ENCODE results near the gene ANGPTL1. TPM values are rescaled to one million over a fixed set of nuclear protein-coding genes. Genes with fewer than 3 reads are reported as not detected.
A peak's percentile ranks its signal among the peaks of the same experiment; 100 is the strongest.

The ANGPTL1 gene
- total and polyA plus RNA-seq, 4 donors = 0.93 to 11.2 (median 4.1) TPM

DNA sequence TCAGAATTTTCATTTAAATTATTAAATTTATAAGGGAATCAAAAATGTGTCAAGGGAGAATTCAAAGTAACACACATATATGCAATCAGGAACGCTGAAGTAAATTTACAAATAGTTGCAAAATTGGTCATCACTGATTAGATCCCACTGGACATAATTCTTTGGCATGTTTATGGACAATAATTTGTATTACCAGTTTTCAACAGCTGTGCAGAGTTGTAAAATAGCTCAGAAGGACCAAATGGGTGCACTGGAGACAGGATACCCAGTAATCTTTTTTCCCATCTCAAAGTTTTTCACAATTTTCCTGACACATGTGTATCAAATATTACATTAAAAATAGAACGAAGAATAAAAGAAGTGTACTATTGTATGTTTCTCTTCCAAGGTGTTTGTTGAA lies 4.1 kb upstream of the ANGPTL1 start (continued):
- no peak for TF ChIP-seq RAD21 (IDR thresholded peaks at IDR 0.05)
- no peak for TF ChIP-seq YY1 (IDR thresholded peaks at IDR 0.05)
- no peak for TF ChIP-seq FOXA2 (IDR thresholded peaks at IDR 0.05)
- TF ChIP-seq, protein P1, sequence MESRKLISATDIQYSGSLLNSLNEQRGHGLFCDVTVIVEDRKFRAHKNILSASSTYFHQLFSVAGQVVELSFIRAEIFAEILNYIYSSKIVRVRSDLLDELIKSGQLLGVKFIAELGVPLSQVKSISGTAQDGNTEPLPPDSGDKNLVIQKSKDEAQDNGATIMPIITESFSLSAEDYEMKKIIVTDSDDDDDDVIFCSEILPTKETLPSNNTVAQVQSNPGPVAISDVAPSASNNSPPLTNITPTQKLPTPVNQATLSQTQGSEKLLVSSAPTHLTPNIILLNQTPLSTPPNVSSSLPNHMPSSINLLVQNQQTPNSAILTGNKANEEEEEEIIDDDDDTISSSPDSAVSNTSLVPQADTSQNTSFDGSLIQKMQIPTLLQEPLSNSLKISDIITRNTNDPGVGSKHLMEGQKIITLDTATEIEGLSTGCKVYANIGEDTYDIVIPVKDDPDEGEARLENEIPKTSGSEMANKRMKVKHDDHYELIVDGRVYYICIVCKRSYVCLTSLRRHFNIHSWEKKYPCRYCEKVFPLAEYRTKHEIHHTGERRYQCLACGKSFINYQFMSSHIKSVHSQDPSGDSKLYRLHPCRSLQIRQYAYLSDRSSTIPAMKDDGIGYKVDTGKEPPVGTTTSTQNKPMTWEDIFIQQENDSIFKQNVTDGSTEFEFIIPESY (IDR thresholded peaks at IDR 0.05) = no peak

DNA sequence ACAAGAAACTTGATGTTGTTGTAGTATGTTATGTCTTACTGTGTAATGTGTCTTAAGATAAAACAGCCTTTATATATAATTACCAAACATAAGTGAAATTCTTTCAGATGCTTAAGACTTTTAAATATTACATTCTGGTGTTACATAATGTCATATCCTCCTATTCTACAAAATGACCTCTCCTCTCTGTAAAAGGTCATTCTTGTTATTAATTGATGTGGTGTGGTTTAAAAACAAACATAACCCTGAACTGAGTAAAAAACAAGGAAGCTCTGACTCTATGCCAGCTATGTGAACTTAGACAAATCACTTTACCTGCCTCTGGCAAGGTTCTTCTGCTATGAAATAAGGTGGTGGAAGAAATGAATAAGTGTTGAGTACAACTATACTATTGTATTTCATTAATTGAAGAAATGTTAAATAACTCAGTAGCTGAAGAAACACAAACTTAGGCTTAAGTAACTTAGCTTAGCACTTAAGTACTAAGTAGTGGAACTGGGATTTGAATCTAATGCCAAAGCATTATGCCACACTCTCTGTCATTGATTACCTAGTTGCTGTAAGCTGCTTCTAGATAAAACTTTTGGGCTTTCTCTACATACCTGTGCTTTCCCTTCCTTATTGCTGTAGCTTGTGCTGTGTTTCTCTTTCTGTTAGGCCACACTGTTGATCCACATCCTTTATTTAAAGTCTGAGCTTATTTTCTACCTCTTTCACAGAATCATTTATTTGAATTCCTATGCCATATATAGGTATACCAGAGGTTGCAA lies 859 bp upstream of the ANGPTL1 start:
- no peaks in the 10 kb centered on the region for H3K36me3 ChIP-seq (ENCODE audit: control insufficient read depth in 4 of 4, insufficient read depth in 3 of 4, low read depth in 1 of 4, low read length in 3 of 4)
- peak overlapping the region; percentile 38 to 82 for H3K9ac ChIP-seq (ENCODE audit: low read depth in 1 of 2, low read length in 2 of 2)
- no peaks in the 10 kb centered on the region for H3K27me3 ChIP-seq (ENCODE audit: control insufficient read depth in 4 of 4, insufficient read depth in 4 of 4, low read length in 3 of 4)
- H3K9me3 ChIP-seq (ENCODE audit: control insufficient read depth in 4 of 4, low read length in 3 of 4) = no peaks in the 10 kb centered on the region
- peak overlapping the region in 1 of 3 donors; percentile 25 for H3K4me3 ChIP-seq (ENCODE audit: low read depth in 1 of 3, low read length in 3 of 3)
- DNase-seq (ENCODE audit: low spot score) = no peak
- TF ChIP-seq SP1 (IDR thresholded peaks at IDR 0.05) = peak; percentile 37
- TF ChIP-seq RXRA (IDR thresholded peaks at IDR 0.05) = peak; percentile 64 to 74
- no peak for TF ChIP-seq FOXA1 (IDR thresholded peaks at IDR 0.05)
- TF ChIP-seq, protein P2, sequence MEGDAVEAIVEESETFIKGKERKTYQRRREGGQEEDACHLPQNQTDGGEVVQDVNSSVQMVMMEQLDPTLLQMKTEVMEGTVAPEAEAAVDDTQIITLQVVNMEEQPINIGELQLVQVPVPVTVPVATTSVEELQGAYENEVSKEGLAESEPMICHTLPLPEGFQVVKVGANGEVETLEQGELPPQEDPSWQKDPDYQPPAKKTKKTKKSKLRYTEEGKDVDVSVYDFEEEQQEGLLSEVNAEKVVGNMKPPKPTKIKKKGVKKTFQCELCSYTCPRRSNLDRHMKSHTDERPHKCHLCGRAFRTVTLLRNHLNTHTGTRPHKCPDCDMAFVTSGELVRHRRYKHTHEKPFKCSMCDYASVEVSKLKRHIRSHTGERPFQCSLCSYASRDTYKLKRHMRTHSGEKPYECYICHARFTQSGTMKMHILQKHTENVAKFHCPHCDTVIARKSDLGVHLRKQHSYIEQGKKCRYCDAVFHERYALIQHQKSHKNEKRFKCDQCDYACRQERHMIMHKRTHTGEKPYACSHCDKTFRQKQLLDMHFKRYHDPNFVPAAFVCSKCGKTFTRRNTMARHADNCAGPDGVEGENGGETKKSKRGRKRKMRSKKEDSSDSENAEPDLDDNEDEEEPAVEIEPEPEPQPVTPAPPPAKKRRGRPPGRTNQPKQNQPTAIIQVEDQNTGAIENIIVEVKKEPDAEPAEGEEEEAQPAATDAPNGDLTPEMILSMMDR (IDR thresholded peaks at IDR 0.05; ENCODE audit: low read depth, low read length, missing input control) = no peak
- TF ChIP-seq EGR1 (IDR thresholded peaks at IDR 0.05; ENCODE audit: low read depth in 2 of 2) = no peak
- TF ChIP-seq GABPA (IDR thresholded peaks at IDR 0.05 in 1 of 2, conservative IDR thresholded peaks at IDR 0.05 in 1 of 2) = no peak
- no peak for TF ChIP-seq YY1 (IDR thresholded peaks at IDR 0.05)
- peak in 1 of 2 donors; percentile 5 for TF ChIP-seq JUND (IDR thresholded peaks at IDR 0.05)
- no peak for TF ChIP-seq HNF4G (IDR thresholded peaks at IDR 0.05)
- TF ChIP-seq TAF1 (conservative IDR thresholded peaks at IDR 0.05) = no peak
- peak in 1 of 2 donors; percentile 19 for TF ChIP-seq RAD21 (IDR thresholded peaks at IDR 0.05)
- TF ChIP-seq HNF4A (conservative IDR thresholded peaks at IDR 0.05) = peak; percentile 37 to 42
- TF ChIP-seq, protein P3, sequence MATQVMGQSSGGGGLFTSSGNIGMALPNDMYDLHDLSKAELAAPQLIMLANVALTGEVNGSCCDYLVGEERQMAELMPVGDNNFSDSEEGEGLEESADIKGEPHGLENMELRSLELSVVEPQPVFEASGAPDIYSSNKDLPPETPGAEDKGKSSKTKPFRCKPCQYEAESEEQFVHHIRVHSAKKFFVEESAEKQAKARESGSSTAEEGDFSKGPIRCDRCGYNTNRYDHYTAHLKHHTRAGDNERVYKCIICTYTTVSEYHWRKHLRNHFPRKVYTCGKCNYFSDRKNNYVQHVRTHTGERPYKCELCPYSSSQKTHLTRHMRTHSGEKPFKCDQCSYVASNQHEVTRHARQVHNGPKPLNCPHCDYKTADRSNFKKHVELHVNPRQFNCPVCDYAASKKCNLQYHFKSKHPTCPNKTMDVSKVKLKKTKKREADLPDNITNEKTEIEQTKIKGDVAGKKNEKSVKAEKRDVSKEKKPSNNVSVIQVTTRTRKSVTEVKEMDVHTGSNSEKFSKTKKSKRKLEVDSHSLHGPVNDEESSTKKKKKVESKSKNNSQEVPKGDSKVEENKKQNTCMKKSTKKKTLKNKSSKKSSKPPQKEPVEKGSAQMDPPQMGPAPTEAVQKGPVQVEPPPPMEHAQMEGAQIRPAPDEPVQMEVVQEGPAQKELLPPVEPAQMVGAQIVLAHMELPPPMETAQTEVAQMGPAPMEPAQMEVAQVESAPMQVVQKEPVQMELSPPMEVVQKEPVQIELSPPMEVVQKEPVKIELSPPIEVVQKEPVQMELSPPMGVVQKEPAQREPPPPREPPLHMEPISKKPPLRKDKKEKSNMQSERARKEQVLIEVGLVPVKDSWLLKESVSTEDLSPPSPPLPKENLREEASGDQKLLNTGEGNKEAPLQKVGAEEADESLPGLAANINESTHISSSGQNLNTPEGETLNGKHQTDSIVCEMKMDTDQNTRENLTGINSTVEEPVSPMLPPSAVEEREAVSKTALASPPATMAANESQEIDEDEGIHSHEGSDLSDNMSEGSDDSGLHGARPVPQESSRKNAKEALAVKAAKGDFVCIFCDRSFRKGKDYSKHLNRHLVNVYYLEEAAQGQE (IDR thresholded peaks at IDR 0.05) = no peak
- TF ChIP-seq, protein P4, sequence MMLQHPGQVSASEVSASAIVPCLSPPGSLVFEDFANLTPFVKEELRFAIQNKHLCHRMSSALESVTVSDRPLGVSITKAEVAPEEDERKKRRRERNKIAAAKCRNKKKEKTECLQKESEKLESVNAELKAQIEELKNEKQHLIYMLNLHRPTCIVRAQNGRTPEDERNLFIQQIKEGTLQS (IDR thresholded peaks at IDR 0.05) = peak; percentile 17
- no peak for TF ChIP-seq FOXA2 (IDR thresholded peaks at IDR 0.05)
- TF ChIP-seq, protein P1 (IDR thresholded peaks at IDR 0.05) = peak; percentile 29
- TF ChIP-seq, protein P5, sequence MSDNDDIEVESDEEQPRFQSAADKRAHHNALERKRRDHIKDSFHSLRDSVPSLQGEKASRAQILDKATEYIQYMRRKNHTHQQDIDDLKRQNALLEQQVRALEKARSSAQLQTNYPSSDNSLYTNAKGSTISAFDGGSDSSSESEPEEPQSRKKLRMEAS (IDR thresholded peaks at IDR 0.05) = no peak
- TF ChIP-seq NR2F2 (IDR thresholded peaks at IDR 0.05) = no peak
- peak overlapping the region; percentile 75 to 77 for H3K27ac ChIP-seq (ENCODE audit: low read depth in 1 of 2, low read length in 2 of 2)
- peaks cover 3 to 23% (median 19%) of the 10 kb centered on the region in 4 donors for H3K4me1 ChIP-seq (ENCODE audit: control insufficient read depth in 4 of 4, insufficient read depth in 4 of 4, low read length in 3 of 4)
